Right lobe of liver (tissue), 6 donors: ENCODE measurements around the gene PRPF8. TPM values are rescaled to one million over a fixed set of nuclear protein-coding genes. Genes with fewer than 3 reads are reported as not detected.

Experiments
- ATAC-seq, 4 donors: fragments of 200-7000 bp; cut with Tn5 transposase; one replicate each; pipeline ENCODE4 v1.9.1; 2020; ENCODE audit warnings: mild to moderate bottlenecking in 4 of 4, moderate library complexity in 4 of 4
- DNase-seq, 3 donors: peaks; one replicate each; pipeline ENCODE4 v3.0.0-alpha.2; 2020
- H3K27ac ChIP-seq, 3 donors: fragments of 200-600 bp; one replicate each; pipeline ENCODE4 v1.8.0; 2022
- H3K27me3 ChIP-seq, 2 donors: fragments of 200-600 bp; one replicate each; pipeline ENCODE4 v1.8.0; 2022
- H3K36me3 ChIP-seq, 4 donors: fragments of 200-600 bp; sonication (generic) in 1 of 4; one replicate each; pipeline versions ENCODE4 v1.5.1 to v1.8.0; 2017 to 2022; ENCODE audit warnings: control low read depth in 1 of 4
- H3K4me1 ChIP-seq, 4 donors: fragments of 200-600 bp; sonication (generic) in 1 of 4; one replicate each; pipeline versions ENCODE4 v1.5.1 to v1.8.0; 2017 to 2022; ENCODE audit warnings: control low read depth in 1 of 4
- H3K4me3 ChIP-seq, 3 donors: fragments of 200-600 bp; one replicate each; pipeline ENCODE4 v1.8.0; 2022
- H3K9me3 ChIP-seq, 4 donors: fragments of 200-600 bp; sonication (generic) in 1 of 4; one replicate each; pipeline versions ENCODE4 v1.5.1 to v1.8.0; 2017 to 2022; ENCODE audit warnings: control low read depth in 1 of 4
- POLR2A ChIP-seq: fragments of 450-650 bp; IDR thresholded peaks from one replicate; pipeline ENCODE4 v1.6.1; 2017; ENCODE audit warnings: antibody characterized with exemption, mild to moderate bottlenecking
- WGBS: methylation state at CpG from one replicate; pipeline ENCODE4 v1.1.6; 2018; ENCODE audit warnings: low coverage, low lambda C conversion rate; ENCODE audit not compliant: insufficient coverage; ENCODE audit errors: missing lambda C conversion rate; 5-methylcytosine and 5-hydroxymethylcytosine counted together
- intact Hi-C, 2 donors: fragments of 100-400 bp; cut with DNase I; formaldehyde crosslinking; loops; one replicate each; pipeline versions ENCODE4 v1.11.2 to v1.14.1; 2022
- total RNA-seq, 6 experiments: library from RNA; depleted of rRNA in 2 of 6; stranded (reverse); fragments of >200 nt in 2 of 6; fragmentation: NEBNext Ultra II Directional in 3 of 6; extraction: Animal tissue kit (Norgen Biotek cat#: 25700) in 3 of 6; gene quantifications; one replicate each; pipeline versions ENCODE4 v1.1.0 to v1.2.4, GENCODE V29; 2016 to 2023
- TF ChIP-seq, protein P1 (sequence below), 4 donors: fragments of 200-600 bp in 3 of 4; fragments of 450-650 bp in 1 of 4; IDR thresholded peaks; one replicate each; pipeline versions ENCODE4 v1.5.1 to v1.8.0; 2016 to 2022; ENCODE audit warnings: antibody characterized with exemption in 4 of 4, mild to moderate bottlenecking in 2 of 4
- donor health status: DM: no; HTN: yes; CAD: no.
- donor health status: DM: no; HTN: no; CAD: no.
- donor health status: DM: no; HTN: no; CAD: no.
- donor health status: DM: no; HTN: yes; CAD: no.
- donor health status: DM: no; HTN: yes; CAD: no.

PRPF8 gene
- total RNA-seq, 6 experiments from 2014 or later: 79.3 to 116 (median 102) TPM

DNA sequence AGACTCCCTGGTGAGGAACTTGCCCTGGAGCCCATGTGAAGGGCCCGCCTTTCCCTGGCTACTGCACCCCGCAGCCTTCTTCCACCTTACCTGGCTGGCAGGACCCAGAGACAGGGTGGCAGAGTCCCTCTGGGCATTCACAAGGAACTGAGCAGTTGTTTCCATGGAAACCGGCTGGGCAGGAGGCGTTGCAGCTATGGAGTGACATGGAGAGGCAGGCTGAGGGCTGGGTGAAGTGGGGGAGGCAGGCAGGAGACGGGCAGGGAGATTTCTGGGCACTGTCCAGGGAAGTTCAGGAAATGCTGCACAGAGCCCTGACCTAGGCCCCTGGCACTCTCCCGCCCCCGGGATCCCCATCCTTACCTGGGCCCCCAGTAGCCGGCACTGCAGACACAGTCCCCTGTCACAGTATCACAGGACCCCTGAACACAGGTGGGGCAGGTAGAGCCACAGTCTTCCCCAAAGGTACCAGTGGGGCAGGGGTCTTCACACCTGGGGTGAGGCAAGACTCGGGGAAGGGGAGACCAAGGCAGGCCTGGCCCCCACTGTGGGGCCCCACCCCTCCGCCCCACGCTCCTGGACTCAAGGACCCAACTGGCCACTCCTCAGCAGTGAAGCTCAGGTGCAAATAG, 45.0 kb downstream of the PRPF8 start:
- no peaks in the 10 kb centered on the region for H3K27me3 ChIP-seq
- intact Hi-C loops: no loop called here
- peaks cover 0 to 10% (median 3%) of the 10 kb centered on the region in 4 donors for H3K4me1 ChIP-seq
- H3K36me3 ChIP-seq: peaks cover 0 to 14% (median 3%) of the 10 kb centered on the region in 4 donors
- H3K9me3 ChIP-seq: no peaks in the 10 kb centered on the region
- 45% methylated on average over 2 of the region's 11 CpGs for WGBS
- ATAC-seq: no peak
- no peak for TF ChIP-seq POLR2A
- TF ChIP-seq, protein P1, sequence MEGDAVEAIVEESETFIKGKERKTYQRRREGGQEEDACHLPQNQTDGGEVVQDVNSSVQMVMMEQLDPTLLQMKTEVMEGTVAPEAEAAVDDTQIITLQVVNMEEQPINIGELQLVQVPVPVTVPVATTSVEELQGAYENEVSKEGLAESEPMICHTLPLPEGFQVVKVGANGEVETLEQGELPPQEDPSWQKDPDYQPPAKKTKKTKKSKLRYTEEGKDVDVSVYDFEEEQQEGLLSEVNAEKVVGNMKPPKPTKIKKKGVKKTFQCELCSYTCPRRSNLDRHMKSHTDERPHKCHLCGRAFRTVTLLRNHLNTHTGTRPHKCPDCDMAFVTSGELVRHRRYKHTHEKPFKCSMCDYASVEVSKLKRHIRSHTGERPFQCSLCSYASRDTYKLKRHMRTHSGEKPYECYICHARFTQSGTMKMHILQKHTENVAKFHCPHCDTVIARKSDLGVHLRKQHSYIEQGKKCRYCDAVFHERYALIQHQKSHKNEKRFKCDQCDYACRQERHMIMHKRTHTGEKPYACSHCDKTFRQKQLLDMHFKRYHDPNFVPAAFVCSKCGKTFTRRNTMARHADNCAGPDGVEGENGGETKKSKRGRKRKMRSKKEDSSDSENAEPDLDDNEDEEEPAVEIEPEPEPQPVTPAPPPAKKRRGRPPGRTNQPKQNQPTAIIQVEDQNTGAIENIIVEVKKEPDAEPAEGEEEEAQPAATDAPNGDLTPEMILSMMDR (IDR thresholded peaks at IDR 0.05): no peak
- H3K4me3 ChIP-seq: no peak overlapping the region
- H3K27ac ChIP-seq: no peak overlapping the region
- DNase-seq: no peak

DNA sequence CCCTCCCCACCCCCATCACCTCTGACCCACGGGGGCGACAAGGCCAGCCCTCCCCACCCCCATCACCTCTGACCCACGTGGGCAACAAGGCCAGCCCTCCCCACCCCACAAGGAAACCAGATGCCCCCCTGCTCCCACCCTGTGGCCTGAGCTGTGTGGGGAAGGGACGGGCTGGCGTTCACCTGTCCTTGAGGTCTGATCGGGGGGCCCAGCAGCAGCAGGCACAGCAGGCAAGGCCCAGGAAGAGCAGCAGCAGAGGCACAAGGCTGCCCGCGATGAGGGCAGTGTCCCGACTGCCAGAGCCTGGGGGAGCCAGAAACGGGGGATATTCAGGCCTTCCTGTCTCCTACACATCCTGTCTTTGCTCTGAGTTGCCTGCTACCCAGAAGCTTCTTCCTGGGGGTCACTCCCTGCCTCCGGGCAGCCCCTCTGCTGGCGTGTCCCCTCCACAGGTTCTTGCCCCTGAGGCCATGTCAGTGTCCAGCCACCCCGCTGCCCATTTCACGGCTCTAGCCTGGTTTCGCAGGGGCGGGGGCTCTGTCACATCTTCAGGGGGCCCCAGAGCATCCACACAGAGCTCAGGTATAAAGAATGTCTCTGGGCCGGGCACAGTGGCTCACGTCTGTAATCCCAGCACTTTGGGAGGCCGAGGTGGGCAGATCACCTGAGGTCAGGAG, 45.9 kb downstream of the PRPF8 start:
- Histone ChIP-seq H3K4me1 (peaks cover 0 to 5% (median 0%) of the 10 kb centered on the region in 4 donors), H3K36me3 (peaks cover 0 to 14% (median 3%) of the 10 kb centered on the region in 4 donors), H3K9me3 (no peaks in the 10 kb centered on the region), H3K27me3 (no peaks in the 10 kb centered on the region), H3K27ac (no peak overlapping the region), H3K4me3 (no peak overlapping the region)
- no peak for DNase-seq
- no peak for ATAC-seq
- intact Hi-C loops: no loop called here
- no peak for TF ChIP-seq POLR2A
- TF ChIP-seq, protein P1 (IDR thresholded peaks at IDR 0.05): no peak
- WGBS: 92% methylated on average over 9 of the region's 19 CpGs

DNA sequence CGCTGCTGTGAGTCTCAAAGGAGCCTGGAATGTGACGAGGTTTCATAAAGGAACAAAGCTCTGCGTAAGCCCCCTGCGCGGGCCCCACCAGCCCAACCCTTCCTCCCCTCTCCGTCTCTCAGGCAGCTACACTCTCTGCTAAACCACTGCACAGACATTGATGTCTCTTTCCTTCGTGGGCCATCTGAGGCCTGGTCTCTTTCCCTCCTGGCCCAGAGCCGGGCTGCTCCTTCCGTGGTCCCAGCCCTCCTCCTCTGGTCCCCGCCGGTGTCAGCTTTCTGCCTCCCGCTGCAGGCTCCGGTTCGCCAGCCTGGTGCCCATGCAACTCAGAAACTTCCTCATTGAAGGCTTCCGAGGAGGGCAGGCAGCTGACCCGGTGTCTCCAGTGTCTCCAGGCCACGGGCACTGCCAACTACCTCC, 46.5 kb downstream of the PRPF8 start:
- H3K9me3 ChIP-seq: no peaks in the 10 kb centered on the region
- H3K36me3 ChIP-seq: peaks cover 0 to 14% (median 3%) of the 10 kb centered on the region in 4 donors
- no peak for TF ChIP-seq POLR2A
- TF ChIP-seq, protein P1 (IDR thresholded peaks at IDR 0.05): no peak
- H3K4me3 ChIP-seq: no peak overlapping the region
- ATAC-seq (no peak), DNase-seq (no peak)
- H3K27ac ChIP-seq: no peak overlapping the region
- 75% methylated on average over 7 of the region's 17 CpGs for WGBS
- no peaks in the 10 kb centered on the region for H3K4me1 ChIP-seq
- no peaks in the 10 kb centered on the region for H3K27me3 ChIP-seq
- intact Hi-C loops: no loop called here

- Histone ChIP-seq H3K27me3 (no peaks in the 10 kb centered on the region), H3K27ac (no peak overlapping the region), H3K36me3 (peaks cover 0 to 14% (median 3%) of the 10 kb centered on the region in 4 donors), H3K9me3 (no peaks in the 10 kb centered on the region), H3K4me3 (no peak overlapping the region), H3K4me1 (no peaks in the 10 kb centered on the region)
- ATAC-seq (no peak), DNase-seq (no peak)
- WGBS: 82% methylated on average over 5 of the region's 15 CpGs
- intact Hi-C loops: no loop called here
- TF ChIP-seq, protein P1 (IDR thresholded peaks at IDR 0.05): no peak
- no peak for TF ChIP-seq POLR2A
Measured at GRCh38 chr17:1636732-1637285, 47.9 kb downstream of the PRPF8 start.
